Measurements from ENCODE around the gene WDR1.

WDR1 gene

DNA sequence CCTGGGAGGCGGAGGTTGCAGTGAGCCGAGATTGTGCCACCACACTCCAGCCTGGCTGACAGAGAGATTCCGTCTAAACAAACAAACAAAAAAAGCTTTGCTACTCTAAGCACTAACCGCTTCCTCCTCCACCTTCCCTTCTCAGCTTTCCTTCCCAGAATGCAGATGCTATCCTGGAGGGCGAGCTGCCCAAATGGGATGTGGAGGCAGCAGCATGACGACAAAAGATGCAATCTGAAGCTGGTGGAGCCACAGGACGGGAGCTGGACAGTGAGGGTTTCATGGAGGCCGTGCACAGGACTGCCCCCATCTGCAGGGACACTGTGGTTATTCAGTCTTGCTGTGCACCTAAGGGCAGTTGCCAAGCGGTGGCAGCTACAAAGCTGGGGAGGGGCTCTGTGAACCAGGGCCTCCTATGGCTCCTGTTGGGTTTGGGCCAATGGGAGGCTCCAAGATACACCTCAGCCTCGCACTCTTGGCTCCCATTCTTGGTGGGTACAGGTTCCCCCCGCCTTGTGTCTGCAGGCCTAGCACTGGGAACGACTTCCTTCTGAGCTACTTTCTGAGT lies 47.4 kb downstream of the WDR1 start:
- no peak for DNase-seq (ENCODE audit: low spot score)

DNA sequence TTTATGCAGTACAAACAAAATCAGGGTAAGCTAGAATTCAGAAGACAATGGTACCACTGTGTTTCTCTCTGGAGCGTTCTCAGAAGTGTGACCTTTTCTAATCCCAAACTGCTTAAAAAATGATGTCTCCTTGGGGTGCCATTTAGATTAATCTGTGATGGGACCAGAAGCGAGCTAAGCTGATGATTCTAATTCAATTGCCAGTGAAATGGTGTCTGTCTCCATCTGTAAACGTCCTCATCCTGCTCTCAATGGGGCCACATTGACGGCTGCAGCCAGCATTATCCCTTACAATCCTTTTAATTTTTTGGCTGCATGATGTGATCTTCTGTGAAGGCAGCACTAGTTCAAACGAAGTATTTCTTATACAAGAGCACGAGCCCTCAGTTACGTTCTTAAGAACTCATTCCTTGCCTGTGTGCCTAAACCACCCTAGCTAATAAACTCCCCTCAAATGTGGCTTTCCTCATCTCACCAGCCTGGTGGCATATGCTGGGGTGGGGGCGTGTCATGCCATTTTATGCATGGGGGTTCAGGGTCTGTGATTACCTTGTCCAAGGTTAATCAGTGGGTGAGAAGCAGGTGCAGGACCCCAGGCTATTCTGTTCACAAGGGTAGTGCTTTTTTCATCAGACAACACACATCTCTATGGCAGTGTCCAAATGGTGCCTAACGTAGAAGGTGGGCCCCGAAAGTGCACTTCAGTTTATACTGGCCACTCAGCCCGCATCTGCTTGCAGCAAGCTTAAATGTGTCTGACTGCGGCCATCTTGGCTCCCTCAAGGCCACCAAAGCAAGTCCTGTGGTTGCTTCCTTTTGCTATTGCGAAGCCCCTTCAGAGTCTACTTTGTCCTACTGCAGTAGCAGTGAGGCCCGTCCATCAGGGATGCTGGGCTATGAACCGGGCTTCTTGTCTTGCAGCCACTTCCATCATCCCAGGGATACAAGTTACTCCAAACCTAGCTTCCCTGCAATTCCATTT lies 49.6 kb downstream of the WDR1 start:
- peak; percentile 24 for DNase-seq (ENCODE audit: low spot score)

DNA sequence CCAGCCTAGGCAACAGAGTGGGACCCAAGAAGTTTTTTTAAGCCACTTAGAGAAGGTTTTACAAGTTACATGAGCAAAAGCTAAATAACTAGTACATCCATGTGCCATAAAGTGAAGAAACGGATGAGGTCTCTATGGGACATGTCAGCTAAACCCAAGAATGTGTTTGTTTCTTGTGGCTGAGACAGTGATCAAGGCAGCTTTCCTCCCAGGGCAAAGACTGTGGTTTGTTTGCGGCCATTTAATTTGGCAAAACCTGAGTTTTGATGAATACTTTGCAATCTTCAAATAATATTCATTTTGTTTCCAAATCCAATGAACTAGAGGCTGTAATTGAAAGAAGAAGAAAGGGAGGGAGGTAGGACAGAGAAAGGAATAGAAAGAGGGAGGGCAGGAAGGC lies 50.4 kb downstream of the WDR1 start:
- DNase-seq (ENCODE audit: low spot score): no peak

DNA sequence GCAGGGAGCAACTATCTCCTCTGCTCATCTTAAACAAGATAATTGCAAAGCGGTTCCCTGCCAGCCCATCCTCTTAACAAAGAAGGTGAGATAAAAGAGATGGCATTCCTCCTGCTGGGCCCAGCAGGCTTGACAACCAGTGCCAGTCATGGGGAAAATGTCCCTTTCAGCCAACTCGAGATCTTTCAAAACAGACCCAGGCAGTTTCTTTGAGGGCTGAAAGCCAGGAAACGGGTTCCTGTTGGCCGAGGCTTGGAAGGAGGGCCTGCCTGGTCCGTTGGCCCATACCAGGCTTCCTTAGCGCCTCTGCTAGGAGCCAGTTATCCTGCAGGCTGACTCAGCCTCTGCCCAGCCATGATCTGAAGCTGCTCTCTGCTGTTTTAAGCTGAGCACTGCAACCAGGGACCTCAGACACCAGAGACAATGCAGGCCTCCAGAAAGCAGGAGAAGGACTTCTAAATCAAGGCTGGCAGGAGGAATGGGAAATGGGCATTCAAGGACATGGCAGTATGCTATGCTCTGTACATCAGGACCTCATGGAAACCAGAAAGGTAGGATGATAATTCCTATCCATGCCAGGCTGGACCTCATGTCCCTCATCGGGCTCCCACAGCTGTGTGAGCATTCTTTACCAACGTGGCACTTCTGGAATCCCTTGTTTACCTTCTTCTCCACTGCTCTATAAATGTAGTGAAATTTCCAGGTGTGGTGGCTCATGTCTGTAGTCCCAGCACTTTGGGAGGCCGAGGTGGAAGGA lies 52.9 kb downstream of the WDR1 start:
- no peak for DNase-seq (ENCODE audit: low spot score)

DNA sequence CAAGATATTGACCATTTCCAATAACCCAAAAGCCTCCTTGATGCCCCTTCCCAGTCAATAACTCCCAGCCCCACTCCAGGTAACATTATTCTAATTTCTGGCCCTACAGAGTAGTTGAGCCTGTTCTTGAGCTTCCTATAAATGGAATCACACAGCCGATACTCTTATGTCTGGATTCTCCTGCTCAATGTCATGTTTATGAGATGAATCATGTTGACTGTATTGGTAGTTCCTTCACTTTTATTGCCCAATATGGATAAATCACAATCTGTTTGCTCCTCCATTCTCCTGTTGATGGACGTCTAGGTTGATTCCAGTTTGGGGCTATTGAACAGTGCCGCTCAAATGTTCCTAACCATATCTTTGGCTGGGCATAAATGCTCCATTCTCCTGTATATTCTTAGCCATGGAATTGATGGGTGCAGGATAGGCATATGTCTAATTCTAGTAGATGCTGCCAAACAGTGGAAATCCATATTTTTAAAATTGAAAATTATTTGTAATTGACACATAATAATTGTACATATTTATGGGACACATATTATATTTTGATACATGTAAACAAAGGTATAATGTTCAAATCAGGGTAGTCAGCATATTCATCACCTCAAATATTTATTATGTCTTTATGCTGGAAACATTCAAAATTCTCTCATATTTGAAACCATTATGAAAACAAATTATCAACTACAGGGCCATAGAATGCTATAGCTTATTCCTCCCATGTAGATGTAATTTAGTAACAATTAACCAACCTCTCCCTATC lies 54.8 kb downstream of the WDR1 start:
- DNase-seq (ENCODE audit: low spot score): no peak

DNA sequence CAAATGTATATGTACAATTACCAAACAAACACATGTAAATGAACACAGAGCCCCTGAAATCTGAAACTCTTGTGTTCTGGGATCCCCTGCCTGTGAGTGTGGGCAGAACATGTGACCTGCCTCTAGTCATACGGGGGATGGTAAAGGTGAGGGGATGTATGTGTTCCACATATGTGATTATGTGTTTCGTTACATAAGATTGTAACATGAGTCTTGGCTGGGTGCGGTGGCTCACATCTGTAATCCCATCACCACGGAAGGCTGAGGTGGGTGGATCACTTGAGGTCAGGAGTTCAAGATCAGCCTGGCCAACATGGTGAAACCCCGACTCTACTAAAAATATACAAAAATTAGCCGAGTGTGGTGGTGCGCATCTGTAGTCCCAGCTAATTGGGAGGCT lies 58.2 kb downstream of the WDR1 start:
- no peak for DNase-seq (ENCODE audit: low spot score)

DNA sequence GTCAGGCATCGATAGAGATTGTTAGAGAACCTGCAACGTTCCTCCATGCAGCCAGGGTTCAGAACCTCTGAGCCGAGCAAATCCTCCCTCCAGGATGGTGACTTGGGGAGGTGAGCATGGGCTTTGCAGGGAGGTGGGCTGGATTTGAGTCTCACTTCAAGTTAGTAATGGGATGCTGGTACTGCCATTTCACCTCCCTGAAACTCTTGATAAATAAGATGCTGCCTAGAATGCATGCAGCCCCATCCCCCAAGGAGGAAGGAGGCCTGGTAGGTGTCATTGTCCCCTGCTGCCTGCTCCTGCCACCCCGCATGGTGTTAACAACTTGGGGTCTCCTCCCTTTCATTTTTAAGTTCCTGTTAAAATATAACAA lies 59.6 kb downstream of the WDR1 start:
- no peak for DNase-seq (ENCODE audit: low spot score)

DNA sequence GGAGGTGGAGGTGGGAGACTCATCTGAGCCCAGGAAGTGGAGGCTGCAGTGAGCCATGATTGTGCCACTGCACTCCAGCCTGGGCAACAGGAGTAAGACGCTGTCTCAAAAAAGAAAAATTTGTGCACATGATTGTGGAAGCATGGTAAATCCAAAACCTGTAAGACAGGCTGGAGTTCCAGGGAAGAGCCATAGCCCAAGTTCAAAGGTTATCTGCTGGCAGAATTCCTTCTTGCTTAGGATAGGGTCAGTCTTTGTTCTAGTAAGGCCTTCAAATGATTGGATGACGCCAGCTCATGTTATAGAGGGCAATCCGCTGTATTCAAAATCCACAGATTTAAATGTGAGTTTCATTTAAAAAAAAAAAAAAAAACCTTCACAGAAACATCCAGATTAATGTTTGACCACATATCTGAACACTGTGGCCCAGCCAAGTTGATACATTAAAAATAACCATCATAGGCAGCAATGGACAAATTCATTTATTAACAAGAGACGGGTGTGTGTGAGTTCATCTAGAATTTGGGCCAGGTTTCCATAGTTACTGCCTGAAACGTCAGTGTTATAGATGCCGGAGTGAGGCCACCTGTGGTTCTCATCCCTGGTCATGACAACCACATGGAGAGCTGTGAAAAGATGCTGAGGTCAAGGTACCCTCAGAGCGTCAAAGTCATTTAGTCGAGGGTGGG lies 60.1 kb downstream of the WDR1 start:
- DNase-seq (ENCODE audit: low spot score): no peak

DNA sequence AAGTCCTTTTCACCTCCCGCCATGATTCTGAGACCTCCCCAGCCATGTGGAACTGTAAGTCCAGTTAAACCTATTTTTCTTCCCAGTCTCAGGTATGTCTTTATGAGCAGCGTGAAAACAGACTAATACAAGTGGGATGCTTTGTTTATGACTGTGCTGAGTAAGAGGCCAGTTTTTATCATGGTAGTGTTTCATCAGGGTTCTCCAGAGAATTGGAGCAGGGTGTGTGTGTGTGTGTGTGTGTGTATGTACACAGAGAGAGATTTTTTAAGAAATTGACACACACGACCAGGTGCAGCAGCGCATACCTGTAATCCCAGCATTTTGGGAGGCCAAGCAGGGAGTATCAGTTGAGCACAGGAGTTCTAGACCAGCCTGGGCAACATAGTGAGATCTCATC lies 60.7 kb downstream of the WDR1 start:
- no peak for DNase-seq (ENCODE audit: low spot score)

DNA sequence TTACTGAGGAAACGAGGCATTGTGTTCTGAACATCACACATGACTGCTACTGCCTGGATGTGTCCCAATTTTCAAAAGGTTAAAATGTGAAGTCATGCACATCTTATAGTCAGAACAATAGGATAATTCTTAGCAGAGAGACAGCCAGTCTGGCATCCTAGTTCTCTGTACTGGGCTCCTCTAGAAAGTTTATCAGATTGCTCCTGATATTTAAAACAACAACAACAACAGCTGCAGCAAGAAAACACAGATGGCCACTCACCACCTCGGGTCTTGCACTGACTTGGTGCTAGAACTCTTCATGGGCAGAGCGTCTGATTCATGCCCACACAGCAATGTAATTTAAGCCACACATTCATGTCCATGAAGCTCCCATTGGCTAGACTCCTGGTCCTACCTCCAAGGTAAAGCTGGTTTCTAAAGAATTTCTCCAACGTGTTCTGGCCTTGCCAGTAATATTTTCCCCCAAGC lies 62.0 kb downstream of the WDR1 start:
- DNase-seq (ENCODE audit: low spot score): peak; percentile 51

DNA sequence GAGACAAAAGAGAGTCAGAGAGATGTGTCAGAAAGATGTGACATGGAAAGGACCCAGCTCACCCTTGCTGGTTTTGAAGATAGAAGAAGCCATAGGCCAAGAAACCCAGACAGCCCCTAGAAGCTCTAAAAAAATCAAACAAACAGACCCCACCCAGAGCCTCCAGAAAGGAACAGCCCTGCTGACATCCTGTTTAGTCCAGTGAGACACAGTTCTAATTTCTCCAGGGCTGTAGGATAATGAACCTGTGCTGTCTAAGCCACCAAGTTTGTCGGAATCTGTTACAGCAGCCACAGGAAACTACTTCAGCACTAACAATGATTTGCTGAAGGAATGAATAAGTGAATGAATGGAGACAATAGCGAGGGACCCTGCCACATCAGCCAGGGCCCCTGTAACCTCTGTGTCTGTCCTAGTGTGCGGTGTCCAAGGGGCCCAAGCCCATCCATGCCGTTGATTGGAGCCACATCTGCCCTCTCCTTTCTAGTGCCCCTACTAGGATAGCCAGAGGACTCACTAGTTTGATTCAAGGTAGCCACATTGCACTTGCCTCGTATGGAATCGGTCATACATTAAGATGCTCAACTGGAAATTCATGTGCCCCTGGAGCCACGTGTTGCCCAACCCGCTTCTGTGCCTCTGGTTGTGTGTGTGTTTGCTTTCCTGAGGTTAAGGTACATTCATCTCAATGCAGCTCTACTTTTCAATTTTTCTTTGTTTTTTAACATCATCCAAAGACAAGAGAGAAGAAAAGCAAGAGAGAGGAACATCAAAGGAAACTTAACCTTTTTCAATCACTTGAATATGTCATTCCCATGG lies 62.8 kb downstream of the WDR1 start:
- no peak for DNase-seq (ENCODE audit: low spot score)

DNA sequence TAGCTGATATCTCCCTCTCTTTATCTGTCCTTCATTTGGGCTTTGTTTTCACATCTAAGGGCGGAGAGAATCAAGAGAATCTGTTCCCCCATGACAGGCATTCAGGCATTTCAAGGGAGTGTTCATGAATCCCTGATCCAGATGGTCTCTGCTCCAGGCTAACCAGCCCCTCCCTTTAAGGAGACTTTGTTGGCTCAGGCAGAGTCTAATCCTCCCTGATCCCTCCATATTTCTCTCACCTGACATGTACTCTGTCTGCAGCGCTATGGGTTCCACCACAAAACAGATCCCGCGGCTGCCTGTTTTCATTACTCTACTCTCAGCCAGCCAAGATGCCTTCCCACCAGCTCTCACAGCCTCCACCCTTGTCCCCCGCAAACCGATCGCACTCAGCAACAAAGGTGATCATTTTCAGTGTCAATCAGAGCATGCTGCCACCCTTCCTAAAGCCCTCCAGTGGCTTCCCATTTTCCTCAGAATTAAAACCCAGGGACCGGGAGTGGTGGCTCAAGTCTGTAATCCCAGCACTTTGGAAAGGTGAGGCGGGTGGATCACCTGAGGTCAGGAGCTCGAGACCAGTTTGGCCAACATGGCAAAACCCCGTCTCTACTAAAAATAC lies 65.0 kb downstream of the WDR1 start:
- no peak for DNase-seq (ENCODE audit: low spot score)

DNA sequence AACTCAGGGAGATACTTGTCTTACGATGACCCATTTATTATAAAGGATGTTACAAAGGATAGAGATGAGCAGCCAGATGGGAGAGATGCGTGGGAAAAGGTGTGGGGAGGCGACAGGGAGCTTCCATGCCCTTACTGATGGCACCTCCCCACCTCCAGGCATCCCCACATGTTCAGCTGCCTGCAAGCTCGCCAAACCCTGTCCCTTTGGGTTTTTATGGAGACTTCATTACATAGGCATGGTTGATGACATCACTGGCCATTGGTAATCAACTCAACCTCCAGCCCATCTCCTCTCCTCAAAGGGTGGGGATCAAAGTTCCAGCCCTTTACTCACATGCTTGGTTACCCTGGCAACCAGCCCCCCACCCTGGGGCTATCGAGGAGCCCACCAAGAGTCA lies 65.9 kb downstream of the WDR1 start:
- DNase-seq (ENCODE audit: low spot score): no peak

DNA sequence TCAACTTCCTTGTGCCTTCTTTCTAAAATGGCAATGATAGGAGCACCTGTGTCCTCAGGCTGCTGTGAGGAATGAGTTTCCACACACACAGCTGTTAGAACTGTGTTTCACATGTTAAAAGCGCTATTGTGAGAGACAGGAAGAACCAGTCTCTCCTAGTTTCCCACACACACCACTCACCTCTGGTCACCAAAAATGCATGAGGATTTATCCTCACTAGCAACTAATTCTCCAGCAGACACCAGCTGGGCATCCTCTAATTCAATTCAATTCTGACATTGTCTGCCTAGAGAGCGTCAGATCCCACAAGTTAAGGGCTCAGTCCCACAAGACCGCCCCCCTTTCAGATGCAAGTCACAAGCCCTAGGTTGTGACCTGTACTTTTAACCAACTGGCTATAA lies 66.3 kb downstream of the WDR1 start:
- DNase-seq (ENCODE audit: low spot score): no peak

DNA sequence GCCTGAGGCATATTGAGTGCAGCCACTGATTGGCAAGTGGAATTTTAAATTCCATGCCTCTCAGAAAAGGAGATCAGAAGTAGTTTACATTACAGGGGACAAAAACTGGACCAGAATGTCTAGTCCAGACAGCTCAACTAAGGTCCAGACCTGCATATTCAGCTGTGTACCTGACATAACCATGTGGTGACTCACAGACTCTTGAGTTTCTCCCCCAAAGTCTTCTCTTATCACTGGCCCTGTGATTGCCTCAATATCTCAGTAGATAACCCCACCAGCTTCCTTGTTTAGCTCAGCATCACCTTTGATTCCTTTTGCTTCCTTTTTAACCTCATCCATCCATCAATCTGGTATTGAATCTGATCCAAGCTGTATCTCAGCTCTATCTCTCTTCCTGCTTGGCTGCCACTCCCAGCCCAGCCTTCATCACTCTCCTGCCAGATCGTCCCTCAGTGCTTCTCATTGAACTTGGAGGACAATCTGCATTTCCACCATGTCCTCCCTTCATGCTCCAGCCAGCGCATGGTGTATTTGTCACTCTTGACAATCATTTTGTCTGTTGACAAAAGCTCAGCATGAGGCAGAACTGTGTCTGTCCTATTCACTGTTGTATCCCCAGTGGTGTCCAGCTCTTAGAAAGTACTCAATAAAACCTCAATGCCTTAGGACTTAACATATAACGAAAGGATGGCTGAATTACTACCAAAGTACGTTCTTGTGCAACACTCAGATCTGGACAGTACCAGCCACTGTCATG lies 67.5 kb downstream of the WDR1 start:
- DNase-seq (ENCODE audit: low spot score): no peak

DNA sequence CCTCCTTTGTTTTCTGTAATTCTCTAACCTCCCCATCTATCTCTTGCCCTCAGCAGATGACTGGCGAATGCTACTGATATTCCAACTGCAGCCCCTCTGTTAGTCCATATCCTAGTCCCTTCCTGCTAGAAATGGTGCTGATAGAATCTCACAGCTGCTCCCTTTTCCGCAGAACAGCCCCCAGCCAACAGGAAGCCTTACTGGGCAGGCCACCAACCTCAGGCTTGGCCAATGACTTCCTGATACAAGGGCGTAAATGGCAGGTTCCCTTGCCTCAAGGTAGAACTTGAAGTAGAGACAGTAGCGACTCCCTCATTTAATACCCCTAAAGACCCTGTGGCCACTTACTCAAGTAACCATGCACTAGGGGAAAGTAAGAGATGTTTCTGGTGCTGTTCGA lies 68.6 kb downstream of the WDR1 start:
- DNase-seq (ENCODE audit: low spot score): no peak

DNA sequence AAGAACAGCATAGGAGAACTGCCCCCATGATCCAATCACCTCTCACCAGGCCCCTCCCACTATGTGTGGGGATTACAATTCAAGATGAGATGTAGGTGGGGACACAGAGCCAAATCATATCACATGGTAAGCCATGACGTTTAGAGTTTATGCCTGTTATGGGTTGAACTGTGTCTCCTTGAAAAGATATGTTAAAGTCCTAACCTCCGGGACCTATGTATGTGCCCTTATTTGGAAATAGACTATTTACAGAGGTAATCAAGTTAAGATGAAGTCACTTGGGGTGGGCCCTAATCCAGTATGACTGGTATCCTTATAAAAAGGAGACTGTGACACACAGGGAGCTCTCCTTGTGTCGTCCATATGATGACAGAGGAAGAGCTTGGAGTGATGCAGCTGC lies 70.1 kb downstream of the WDR1 start:
- DNase-seq (ENCODE audit: low spot score): no peak

DNA sequence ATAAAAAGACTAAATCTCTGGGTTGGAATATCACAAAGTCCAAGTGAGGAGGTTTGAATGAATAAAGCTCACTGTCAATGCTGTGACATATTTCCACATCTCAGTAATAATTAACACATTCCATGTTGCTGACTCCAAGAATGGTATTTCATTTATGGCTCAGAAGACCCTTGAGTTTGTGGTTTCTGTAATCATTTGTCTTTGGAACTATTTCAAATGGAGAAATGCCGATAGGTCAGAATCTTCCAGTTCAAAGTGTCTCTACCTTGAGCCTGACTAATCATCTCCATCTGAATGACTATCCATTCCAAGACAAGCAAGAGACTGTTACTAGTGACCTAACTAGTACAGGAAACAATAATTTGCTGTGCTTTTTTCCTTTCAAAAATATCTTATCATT lies 71.1 kb downstream of the WDR1 start:
- peak; percentile 47 for DNase-seq (ENCODE audit: low spot score)

DNA sequence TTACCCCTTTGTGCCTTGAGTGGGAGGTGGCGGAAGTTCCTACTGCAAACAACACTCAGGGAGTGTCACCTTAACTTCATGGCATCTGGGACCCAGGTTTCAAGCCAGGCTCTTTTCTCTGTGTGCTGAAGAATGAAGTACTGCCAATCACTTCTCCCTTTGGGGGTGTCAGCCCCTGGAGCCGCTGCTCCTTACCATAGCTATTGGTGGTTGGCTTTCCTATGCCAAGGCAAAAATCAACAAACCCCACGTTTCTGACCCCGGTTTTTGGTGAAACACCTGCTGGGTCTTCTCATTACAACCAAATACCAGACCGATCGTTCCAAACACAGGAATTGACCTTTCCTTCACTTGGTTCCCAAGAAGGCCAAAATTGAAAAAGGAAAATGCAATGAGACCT lies 75.6 kb downstream of the WDR1 start:
- no peak for DNase-seq (ENCODE audit: low spot score)

Data from COLO829 (cell line).